HG03432 (cell line): ENCODE data around the gene MDFI.

Source experiments
- ATAC-seq: cut with Tn5 transposase; IDR thresholded peaks from one replicate; pipeline ENCODE4 v1.9.1; 2021; ENCODE audit warnings: mild to moderate bottlenecking, moderate library complexity; ENCODE audit not compliant: unreplicated experiment

Gene MDFI

GRCh38 chr6:41648921-41649320 is 10.7 kb downstream of the MDFI start:
- no peak for ATAC-seq

DNA sequence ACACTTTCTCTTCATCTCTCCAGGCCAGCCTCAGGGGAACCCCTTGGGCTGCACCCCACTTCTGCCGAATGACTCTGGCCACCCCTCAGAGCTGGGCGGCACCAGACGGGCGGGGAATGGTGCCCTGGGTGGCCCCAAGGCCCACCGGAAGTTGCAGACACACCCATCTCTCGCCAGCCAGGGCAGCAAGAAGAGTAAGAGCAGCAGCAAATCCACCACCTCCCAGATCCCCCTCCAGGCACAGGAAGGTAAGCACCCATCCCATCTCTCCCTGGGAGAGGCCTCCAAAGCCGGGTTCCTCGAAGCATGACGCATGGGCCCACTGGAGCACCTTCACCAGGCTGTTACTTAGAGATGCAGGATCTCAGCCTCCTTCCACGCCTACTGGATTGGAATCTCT is 11.3 kb downstream of the MDFI start:
- ATAC-seq = no peak

DNA sequence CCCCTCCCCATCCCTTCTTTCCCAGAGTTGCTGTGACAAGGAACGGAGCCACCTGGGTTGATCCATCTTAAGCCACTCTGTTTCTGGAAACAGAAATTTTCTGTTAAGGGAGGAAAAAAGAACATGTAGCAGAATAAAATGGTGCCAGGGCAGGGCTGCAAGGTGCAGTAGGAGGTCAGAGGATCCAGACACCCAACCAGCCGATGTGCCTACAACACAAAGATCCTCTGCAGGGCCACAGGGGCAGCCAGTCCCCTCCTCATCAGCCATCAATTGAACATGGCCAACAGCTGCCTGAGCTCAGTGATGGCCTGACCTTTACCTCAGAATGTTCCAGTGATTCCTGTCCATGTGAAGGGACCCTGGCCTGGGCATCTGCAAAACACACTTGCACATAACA is 11.9 kb downstream of the MDFI start:
- ATAC-seq = no peak

- no peak for ATAC-seq
Observed at GRCh38 chr6:41651246-41651961, 13.1 kb downstream of the MDFI start.

DNA sequence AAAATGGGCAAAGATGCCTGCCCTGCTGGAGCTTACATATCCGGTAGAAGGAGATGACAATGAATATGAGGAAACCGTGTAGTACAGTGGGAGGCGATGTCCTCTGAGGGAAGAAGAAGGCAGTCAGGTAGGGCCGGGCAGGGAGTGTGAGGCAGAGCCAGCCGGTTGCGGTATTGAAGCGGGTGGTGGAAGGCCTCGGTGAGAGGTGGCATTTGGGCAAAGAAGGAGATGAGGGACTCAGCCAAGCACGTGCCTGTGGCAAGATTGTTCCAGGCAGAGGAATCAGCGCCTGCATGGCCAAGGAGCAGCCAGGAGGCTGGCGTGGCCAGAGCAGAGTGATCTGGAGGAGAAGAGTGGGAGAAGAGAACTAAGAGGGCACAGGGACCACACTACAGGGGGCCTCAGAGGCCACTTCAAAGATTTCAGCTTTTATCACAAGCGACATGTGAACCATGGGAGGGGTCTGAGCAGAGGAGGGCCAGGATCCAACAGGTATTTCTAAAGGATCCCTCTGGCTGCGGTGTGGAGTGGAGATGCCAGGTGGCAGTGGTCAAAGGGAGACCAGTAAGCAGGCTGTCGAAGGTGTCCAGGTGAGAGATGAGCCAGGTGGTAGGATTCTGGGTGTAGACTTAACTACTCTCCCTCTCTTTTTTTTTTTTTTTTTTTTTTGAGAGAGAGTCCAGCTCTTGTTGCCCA is 13.8 kb downstream of the MDFI start:
- no peak for ATAC-seq

GRCh38 chr6:41652866-41653652 is 14.8 kb downstream of the MDFI start:
- no peak for ATAC-seq

DNA sequence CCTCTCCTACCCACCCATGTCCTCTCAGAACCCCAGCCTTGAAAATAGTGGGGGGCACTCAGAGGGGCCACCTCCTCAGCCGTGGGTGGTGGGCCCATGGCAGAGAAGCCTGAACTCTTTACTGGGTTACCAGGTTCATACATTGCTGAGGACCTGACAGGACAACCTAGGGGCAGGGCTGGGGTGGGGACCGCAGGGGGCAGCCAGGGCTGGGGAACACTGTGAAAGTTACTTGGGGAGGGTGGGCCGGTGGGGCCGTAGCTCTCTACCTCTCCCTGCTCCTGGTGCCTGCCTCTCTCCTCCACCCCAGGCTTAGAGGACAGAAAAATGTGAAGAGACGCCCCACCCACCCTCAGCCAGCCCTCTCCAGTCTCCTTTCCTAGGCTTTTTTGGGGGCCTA is 15.4 kb downstream of the MDFI start:
- ATAC-seq = no peak

GRCh38 chr6:41654151-41654697 is 16.0 kb downstream of the MDFI start:
- no peak for ATAC-seq

DNA sequence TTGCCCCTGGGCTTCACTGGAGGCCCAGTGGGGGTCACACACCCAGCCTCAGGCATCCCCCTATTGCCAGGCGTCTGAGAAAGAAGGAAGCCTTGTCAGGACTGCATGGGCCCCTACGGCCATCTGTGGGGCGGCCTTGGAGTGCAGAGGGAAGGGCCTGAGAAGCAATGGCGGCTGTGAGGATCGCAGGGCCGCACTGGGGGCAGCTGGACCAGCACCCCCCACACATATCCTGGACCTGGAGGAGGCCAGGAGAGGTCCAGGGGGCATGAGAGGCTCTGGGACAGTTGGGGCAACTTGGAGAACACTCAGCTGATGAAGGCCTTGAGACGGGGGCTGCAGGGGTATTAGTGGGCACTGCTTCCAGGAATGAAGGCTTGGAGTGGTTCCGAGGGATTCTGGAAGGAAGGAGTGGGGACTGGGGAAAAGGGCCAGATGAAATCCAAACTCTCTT is 16.5 kb downstream of the MDFI start:
- no peak for ATAC-seq

GRCh38 chr6:41655176-41655575 is 16.9 kb downstream of the MDFI start:
- ATAC-seq = no peak

- no peak for ATAC-seq
Observed at GRCh38 chr6:41655646-41656001, 17.4 kb downstream of the MDFI start.

- no peak for ATAC-seq
Observed at GRCh38 chr6:41656002-41656691, 17.9 kb downstream of the MDFI start.

GRCh38 chr6:41657131-41658094 is 19.1 kb downstream of the MDFI start:
- ATAC-seq = no peak

DNA sequence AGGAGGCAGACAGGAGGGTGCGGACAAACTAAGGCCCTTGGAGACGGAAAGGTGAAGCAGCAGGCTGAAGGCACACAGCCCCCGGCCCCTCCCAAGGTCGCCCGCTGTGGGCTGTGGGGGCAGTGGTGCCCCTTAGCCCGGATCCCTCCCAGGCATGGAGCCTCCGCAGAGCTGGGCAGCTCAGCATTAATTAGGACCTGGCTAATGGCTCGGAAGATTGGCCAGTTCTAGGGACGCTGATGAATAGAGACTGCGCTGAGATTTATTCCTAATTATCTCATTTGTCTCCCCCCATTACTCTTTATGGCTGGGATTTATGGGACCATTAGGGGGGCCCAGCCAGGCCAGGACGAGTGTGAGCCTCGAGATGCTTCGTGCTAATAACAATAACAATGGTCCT is 20.4 kb downstream of the MDFI start:
- no peak for ATAC-seq

GRCh38 chr6:41659935-41660334 is 21.7 kb downstream of the MDFI start:
- no peak for ATAC-seq

GRCh38 chr6:41663568-41663967 is 25.3 kb downstream of the MDFI start:
- no peak for ATAC-seq

DNA sequence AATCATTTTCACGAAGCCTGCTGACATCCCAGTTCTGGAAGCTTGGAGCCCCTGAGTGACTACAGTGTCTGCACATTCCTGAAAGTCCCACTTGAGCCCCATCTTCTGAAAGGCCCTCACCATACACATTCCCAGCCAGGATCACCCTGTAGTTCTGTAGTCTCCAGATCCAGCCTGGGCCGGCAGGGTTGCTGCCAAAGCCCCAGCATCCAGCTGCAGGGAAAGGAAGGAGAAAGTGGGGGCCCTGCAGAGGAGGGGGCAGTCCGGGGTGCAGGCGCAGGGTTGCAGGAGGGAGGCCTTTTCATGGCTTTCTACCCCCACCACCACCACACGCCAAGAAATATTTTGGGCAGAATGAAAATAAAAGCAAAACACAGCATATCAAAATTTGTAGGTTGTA is 26.0 kb downstream of the MDFI start:
- ATAC-seq = no peak

GRCh38 chr6:41667195-41667594 is 28.9 kb downstream of the MDFI start:
- ATAC-seq = no peak

DNA sequence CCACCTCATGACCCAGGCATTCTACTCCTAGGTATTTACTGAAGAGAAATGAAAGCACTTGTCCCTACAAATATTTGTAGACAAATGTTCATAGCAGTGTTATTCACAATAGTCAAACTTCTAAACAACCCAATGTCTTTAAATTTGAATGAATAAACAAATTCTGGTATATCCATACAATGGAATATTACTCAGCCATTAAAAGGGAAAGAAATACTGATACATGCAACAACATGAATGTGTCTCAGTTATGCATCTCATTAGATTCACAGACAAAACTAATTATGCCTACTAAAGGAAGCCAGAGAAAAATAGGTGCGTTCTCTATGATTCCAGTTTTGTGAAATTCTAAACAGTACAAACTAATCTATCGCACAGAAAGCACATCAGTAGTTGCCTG is 30.7 kb downstream of the MDFI start:
- no peak for ATAC-seq
